Upper lobe of right lung (tissue), 1 donor: ENCODE results near the gene MUC5AC. TPM values are rescaled to one million over a fixed set of nuclear protein-coding genes. Genes with fewer than 3 reads are reported as not detected.
"Not testable (repeated sequence)": the region's sequence is repeated elsewhere in the genome, so short reads cannot be mapped to it uniquely, and the experiment has no call there.

Source experiments
- ATAC-seq: fragments of 200-7000 bp; cut with Tn5 transposase; one replicate; pipeline ENCODE4 v1.9.1; 2020; ENCODE audit warnings: mild to moderate bottlenecking, moderate library complexity
- DNase-seq: peaks from one replicate; pipeline ENCODE4 v3.0.0-alpha.2; 2020
- H3K27ac ChIP-seq: fragments of 200-600 bp; one replicate; pipeline ENCODE4 v1.8.0; 2022
- H3K27me3 ChIP-seq: fragments of 200-600 bp; one replicate; pipeline ENCODE4 v1.8.0; 2022; ENCODE audit warnings: mild to moderate bottlenecking
- H3K36me3 ChIP-seq: fragments of 200-600 bp; one replicate; pipeline ENCODE4 v1.8.0; 2022
- H3K4me1 ChIP-seq: fragments of 200-600 bp; one replicate; pipeline ENCODE4 v1.8.0; 2022
- H3K4me3 ChIP-seq: fragments of 200-600 bp; one replicate; pipeline ENCODE4 v1.8.0; 2022; ENCODE audit warnings: mild to moderate bottlenecking
- H3K9me3 ChIP-seq: fragments of 200-600 bp; one replicate; pipeline ENCODE4 v1.8.0; 2022
- CTCF ChIP-seq: fragments of 200-600 bp; IDR thresholded peaks from one replicate; pipeline ENCODE4 v1.8.0; 2022; ENCODE audit warnings: antibody characterized with exemption
- intact Hi-C: fragments of 100-400 bp; cut with DNase I; formaldehyde crosslinking; loops from one replicate; pipeline ENCODE4 v1.11.0; 2022
- total RNA-seq: library from RNA; stranded (reverse); fragmentation: NEBNext Ultra II Directional; extraction: Animal tissue kit (Norgen Biotek cat#: 25700); gene quantifications from one replicate; pipeline ENCODE4 v1.2.1, GENCODE V29; 2021
- donor health status: DM: no; HTN: yes; CAD: no; lungs with severe emphysema.

Gene MUC5AC
- total RNA-seq, 1 donor from 2014 or later: not detected

DNA sequence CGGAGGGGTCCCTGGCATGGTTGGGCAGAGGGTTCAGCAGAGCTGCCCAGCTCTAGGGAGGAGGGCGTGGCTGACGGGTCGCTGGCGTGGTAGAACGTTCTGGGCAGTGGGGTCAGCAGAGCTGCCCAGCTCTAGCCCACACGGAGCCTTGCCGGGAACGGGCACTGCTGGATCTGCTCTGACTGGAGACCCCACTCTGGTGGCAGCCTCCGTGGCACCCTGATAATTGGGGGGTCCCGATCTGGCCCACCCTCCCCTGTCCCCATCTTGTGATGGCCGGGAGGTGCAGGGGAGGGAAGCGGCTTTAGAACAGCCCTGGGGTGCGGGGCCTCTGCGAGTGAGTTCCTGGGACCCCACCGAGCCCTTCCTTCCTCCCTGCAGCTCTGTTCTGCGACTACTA lies 21.9 kb downstream of the MUC5AC start:
- Histone ChIP-seq H3K9me3 (no peaks in the 10 kb centered on the region), H3K4me1 (no peaks in the 10 kb centered on the region), H3K27me3 (peaks cover 9% of the 10 kb centered on the region), H3K36me3 (no peaks in the 10 kb centered on the region), H3K27ac (no peak overlapping the region), H3K4me3 (no peak overlapping the region)
- DNase-seq (no peak), ATAC-seq (no peak)
- TF ChIP-seq CTCF: no peak
- intact Hi-C loops: no loop called here

- intact Hi-C loops: no loop called here
- Histone ChIP-seq H3K27ac (no peak overlapping the region), H3K4me1 (no peaks in the 10 kb centered on the region), H3K4me3 (no peak overlapping the region), H3K36me3 (no peaks in the 10 kb centered on the region), H3K9me3 (no peaks in the 10 kb centered on the region), H3K27me3 (peaks cover 9% of the 10 kb centered on the region)
- ATAC-seq (no peak), DNase-seq (no peak)
- no peak for TF ChIP-seq CTCF
Measured at GRCh38 chr11:1180171-1180570, 22.4 kb downstream of the MUC5AC start.

DNA sequence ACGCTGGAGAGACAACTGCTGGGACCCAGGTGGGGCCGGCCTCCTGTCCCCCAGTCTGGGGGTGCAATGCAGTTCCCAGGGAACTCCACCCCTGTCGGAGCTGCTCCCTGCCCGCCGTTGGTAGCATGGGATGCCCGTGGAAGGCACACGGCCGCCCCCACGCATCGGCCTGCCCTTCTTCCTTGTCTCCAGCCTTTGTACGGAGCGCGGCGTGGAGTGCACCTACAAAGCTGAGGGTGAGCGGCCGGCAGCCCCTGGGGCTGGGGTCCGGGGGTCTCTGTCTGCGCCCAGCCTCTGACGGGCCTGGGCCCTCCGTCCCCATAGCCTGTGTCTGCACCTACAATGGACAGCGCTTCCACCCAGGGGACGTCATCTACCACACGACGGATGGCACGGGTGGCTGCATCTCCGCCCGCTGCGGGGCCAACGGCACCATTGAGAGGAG lies 23.2 kb downstream of the MUC5AC start:
- no peak overlapping the region for H3K4me3 ChIP-seq
- H3K36me3 ChIP-seq: no peaks in the 10 kb centered on the region
- H3K27ac ChIP-seq: no peak overlapping the region
- intact Hi-C loops: no loop called here
- DNase-seq: no peak
- no peaks in the 10 kb centered on the region for H3K9me3 ChIP-seq
- no peak for ATAC-seq
- TF ChIP-seq CTCF: no peak
- peaks cover 9% of the 10 kb centered on the region for H3K27me3 ChIP-seq
- no peaks in the 10 kb centered on the region for H3K4me1 ChIP-seq

GRCh38 chr11:1181420-1181819 lies 23.7 kb downstream of the MUC5AC start:
- TF ChIP-seq CTCF: no peak
- Histone ChIP-seq H3K27ac (no peak overlapping the region), H3K27me3 (peaks cover 9% of the 10 kb centered on the region), H3K36me3 (no peaks in the 10 kb centered on the region), H3K9me3 (no peaks in the 10 kb centered on the region), H3K4me3 (no peak overlapping the region), H3K4me1 (no peaks in the 10 kb centered on the region)
- intact Hi-C loops: no loop called here
- DNase-seq: no peak
- no peak for ATAC-seq

- no peak for TF ChIP-seq CTCF
- Histone ChIP-seq H3K4me1 (no peaks in the 10 kb centered on the region), H3K36me3 (no peaks in the 10 kb centered on the region), H3K9me3 (no peaks in the 10 kb centered on the region), H3K4me3 (no peak overlapping the region), H3K27ac (no peak overlapping the region), H3K27me3 (peaks cover 9% of the 10 kb centered on the region)
- DNase-seq: no peak
- intact Hi-C loops: no loop called here
- ATAC-seq: peak; percentile 7
Measured at GRCh38 chr11:1181853-1182535, 24.2 kb downstream of the MUC5AC start.

DNA sequence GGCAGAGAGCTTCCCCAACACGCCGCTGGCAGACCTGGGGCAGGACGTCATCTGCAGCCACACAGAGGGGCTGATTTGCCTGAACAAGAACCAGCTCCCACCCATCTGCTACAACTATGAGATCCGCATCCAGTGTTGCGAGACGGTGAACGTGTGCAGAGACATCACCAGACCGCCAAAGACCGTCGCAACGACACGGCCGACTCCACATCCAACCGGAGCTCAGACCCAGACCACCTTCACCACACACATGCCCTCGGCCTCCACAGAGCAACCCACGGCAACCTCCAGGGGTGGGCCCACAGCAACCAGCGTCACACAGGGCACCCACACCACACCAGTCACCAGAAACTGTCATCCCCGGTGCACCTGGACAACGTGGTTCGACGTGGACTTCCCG lies 26.4 kb downstream of the MUC5AC start:
- H3K9me3 ChIP-seq, H3K36me3 ChIP-seq, H3K27ac ChIP-seq, intact Hi-C loops, DNase-seq, H3K27me3 ChIP-seq, ATAC-seq, H3K4me3 ChIP-seq, H3K4me1 ChIP-seq: not testable (repeated sequence)

GRCh38 chr11:1188451-1189130 lies 30.8 kb downstream of the MUC5AC start:
- intact Hi-C loops, ATAC-seq: not testable (repeated sequence)

DNA sequence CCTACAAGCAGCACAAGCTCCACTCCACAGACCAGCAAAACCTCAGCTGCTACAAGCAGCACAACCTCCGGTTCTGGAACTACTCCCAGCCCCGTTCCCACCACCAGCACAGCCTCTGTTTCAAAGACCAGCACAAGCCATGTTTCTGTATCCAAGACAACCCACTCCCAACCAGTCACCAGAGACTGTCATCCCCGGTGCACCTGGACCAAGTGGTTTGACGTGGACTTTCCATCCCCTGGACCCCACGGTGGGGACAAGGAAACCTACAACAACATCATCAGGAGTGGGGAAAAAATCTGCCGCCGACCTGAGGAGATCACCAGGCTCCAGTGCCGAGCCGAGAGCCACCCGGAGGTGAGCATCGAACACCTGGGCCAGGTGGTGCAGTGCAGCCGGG lies 32.1 kb downstream of the MUC5AC start:
- H3K4me1 ChIP-seq, DNase-seq, H3K27ac ChIP-seq, H3K9me3 ChIP-seq, ATAC-seq, intact Hi-C loops, H3K4me3 ChIP-seq, H3K27me3 ChIP-seq, H3K36me3 ChIP-seq: not testable (repeated sequence)

More at GRCh38 chr11:1188451-1189130, 30.8 kb downstream of the MUC5AC start:
- not testable (repeated sequence) for H3K4me1 ChIP-seq, H3K9me3 ChIP-seq, H3K27ac ChIP-seq, H3K36me3 ChIP-seq, H3K4me3 ChIP-seq, H3K27me3 ChIP-seq
- DNase-seq: peak; percentile 34

DNA sequence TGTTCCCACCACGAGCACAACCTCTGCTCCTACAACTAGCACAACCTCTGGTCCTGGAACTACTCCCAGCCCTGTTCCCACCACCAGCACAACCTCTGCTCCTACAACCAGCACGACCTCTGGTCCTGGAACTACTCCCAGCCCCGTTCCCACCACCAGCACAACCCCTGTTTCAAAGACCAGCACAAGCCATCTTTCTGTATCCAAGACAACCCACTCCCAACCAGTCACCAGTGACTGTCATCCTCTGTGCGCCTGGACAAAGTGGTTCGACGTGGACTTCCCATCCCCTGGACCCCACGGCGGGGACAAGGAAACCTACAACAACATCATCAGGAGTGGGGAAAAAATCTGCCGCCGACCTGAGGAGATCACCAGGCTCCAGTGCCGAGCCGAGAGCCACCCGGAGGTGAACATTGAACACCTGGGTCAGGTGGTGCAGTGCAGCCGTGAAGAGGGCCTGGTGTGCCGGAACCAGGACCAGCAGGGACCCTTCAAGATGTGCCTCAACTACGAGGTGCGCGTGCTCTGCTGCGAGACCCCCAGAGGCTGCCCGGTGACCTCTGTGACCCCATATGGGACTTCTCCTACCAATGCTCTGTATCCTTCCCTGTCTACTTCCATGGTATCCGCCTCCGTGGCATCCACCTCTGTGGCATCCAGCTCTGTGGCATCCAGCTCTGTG lies 34.2 kb downstream of the MUC5AC start:
- intact Hi-C loops, H3K27ac ChIP-seq, ATAC-seq, H3K36me3 ChIP-seq, H3K4me1 ChIP-seq, H3K9me3 ChIP-seq, H3K4me3 ChIP-seq: not testable (repeated sequence)
- peaks cover 13% of the 10 kb centered on the region for H3K27me3 ChIP-seq
- peak; percentile 45 for DNase-seq
